ENCODE results near the gene R3HDM2.

R3HDM2 gene

DNA sequence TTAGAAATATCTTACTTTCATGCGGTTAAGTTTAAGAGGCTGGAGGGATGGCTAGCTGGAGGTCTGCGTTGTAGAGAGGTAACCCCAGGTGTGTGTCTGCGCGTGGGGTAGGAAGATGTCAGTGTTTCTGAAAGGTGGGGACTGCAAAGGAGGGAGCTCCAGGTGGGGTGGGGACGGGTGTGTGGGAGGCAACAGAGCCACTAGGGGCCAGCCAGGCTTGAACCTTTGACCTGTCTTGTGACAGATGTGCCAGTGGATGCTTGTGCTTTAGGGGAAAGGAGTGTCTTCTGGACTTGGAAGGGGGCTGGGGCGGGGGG lies 29.6 kb upstream of the R3HDM2 start:
- TF ChIP-seq TAF1 (IDR thresholded peaks at IDR 0.05; ENCODE audit: borderline replicate concordance, insufficient read depth, low read length) (no peak), FOXP2 (optimal IDR thresholded peaks at IDR 0.05; ENCODE audit: borderline replicate concordance, extremely low read depth, extremely low read length, insufficient read depth) (no peak), POLR2AphosphoS5 (IDR thresholded peaks at IDR 0.05; ENCODE audit: low read depth, low read length) (no peak), SIN3A (IDR thresholded peaks at IDR 0.05; ENCODE audit: borderline replicate concordance, insufficient read depth, low read length) (no peak)
- TF ChIP-seq, protein P1, sequence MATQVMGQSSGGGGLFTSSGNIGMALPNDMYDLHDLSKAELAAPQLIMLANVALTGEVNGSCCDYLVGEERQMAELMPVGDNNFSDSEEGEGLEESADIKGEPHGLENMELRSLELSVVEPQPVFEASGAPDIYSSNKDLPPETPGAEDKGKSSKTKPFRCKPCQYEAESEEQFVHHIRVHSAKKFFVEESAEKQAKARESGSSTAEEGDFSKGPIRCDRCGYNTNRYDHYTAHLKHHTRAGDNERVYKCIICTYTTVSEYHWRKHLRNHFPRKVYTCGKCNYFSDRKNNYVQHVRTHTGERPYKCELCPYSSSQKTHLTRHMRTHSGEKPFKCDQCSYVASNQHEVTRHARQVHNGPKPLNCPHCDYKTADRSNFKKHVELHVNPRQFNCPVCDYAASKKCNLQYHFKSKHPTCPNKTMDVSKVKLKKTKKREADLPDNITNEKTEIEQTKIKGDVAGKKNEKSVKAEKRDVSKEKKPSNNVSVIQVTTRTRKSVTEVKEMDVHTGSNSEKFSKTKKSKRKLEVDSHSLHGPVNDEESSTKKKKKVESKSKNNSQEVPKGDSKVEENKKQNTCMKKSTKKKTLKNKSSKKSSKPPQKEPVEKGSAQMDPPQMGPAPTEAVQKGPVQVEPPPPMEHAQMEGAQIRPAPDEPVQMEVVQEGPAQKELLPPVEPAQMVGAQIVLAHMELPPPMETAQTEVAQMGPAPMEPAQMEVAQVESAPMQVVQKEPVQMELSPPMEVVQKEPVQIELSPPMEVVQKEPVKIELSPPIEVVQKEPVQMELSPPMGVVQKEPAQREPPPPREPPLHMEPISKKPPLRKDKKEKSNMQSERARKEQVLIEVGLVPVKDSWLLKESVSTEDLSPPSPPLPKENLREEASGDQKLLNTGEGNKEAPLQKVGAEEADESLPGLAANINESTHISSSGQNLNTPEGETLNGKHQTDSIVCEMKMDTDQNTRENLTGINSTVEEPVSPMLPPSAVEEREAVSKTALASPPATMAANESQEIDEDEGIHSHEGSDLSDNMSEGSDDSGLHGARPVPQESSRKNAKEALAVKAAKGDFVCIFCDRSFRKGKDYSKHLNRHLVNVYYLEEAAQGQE (IDR thresholded peaks at IDR 0.05; ENCODE audit: insufficient read depth in 1 of 2, low read depth in 2 of 2, low read length in 2 of 2) = no peak

GRCh38 chr12:57459750-57460467 lies 29.1 kb upstream of the R3HDM2 start, which contains the start of gene GLI1:
TSS of gene GLI1 (plus strand) at chr12:57459785. CDS start at chr12:57463692, 3,907 bp downstream.
- no peak for TF ChIP-seq FOXP2 (optimal IDR thresholded peaks at IDR 0.05; ENCODE audit: borderline replicate concordance, extremely low read depth, extremely low read length, insufficient read depth)
- TF ChIP-seq SIN3A (IDR thresholded peaks at IDR 0.05; ENCODE audit: borderline replicate concordance, insufficient read depth, low read length) = peak; percentile 71; the same call in 1 of the 2 replicates

DNA sequence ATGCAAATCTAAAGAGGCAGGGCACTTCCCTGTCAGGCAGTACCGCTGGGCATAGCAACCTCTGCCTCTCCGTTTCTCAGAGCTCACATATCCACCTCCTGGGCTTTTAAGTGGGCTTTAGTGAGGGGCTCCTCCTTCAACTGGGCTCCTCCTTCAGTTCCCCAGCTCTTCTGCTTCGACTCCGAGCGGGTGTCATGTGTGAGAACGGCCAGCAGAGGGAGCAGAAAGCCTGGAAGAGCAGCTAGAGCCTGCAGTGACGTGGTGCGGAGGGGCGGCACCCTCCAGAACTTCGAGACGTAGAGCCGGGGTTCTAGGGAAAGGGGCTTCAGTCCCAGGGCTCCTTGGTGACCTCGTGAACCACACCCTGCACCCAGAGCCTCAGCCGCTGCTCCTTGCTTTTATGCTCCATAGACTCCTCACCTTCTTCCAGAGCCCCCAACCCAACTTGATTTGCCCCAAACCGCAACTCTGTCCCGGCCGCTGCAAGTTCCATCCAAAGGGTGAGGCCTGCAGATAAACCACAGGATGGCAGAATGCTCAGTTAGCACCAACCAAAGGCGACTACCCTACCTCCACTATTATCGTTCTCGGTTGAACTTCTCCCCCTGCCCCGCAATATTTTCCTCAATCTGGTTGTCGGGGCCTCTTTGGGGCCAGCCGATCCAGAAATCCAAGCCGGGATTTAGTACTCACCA lies 28.4 kb upstream of the R3HDM2 start:
- TF ChIP-seq POLR2AphosphoS5 (IDR thresholded peaks at IDR 0.05; ENCODE audit: low read depth, low read length) (peak; percentile 38; the same call in 1 of the 2 replicates), FOXP2 (optimal IDR thresholded peaks at IDR 0.05; ENCODE audit: borderline replicate concordance, extremely low read depth, extremely low read length, insufficient read depth) (no peak), SIN3A (IDR thresholded peaks at IDR 0.05; ENCODE audit: borderline replicate concordance, insufficient read depth, low read length) (no peak), TAF1 (IDR thresholded peaks at IDR 0.05; ENCODE audit: borderline replicate concordance, insufficient read depth, low read length) (0 out of 2 replicates have a peak, but pooled peaks have one; percentile 46)
- TF ChIP-seq, protein P1 (IDR thresholded peaks at IDR 0.05; ENCODE audit: insufficient read depth in 1 of 2, low read depth in 2 of 2, low read length in 2 of 2) = no peak

GRCh38 chr12:57458665-57459054 lies 27.8 kb upstream of the R3HDM2 start:
- TF ChIP-seq FOXP2 (optimal IDR thresholded peaks at IDR 0.05; ENCODE audit: borderline replicate concordance, extremely low read depth, extremely low read length, insufficient read depth) (no peak), POLR2AphosphoS5 (IDR thresholded peaks at IDR 0.05; ENCODE audit: low read depth, low read length) (no peak), TAF1 (IDR thresholded peaks at IDR 0.05; ENCODE audit: borderline replicate concordance, insufficient read depth, low read length) (no peak), SIN3A (IDR thresholded peaks at IDR 0.05; ENCODE audit: borderline replicate concordance, insufficient read depth, low read length) (no peak)
- TF ChIP-seq, protein P1 (IDR thresholded peaks at IDR 0.05; ENCODE audit: insufficient read depth in 1 of 2, low read depth in 2 of 2, low read length in 2 of 2) = no peak

GRCh38 chr12:57456737-57457490 lies 26.1 kb upstream of the R3HDM2 start:
- TF ChIP-seq POLR2AphosphoS5 (IDR thresholded peaks at IDR 0.05; ENCODE audit: low read depth, low read length) (no peak), TAF1 (IDR thresholded peaks at IDR 0.05; ENCODE audit: borderline replicate concordance, insufficient read depth, low read length) (no peak), SIN3A (IDR thresholded peaks at IDR 0.05; ENCODE audit: borderline replicate concordance, insufficient read depth, low read length) (no peak), FOXP2 (optimal IDR thresholded peaks at IDR 0.05; ENCODE audit: borderline replicate concordance, extremely low read depth, extremely low read length, insufficient read depth) (no peak)
- TF ChIP-seq, protein P1 (IDR thresholded peaks at IDR 0.05; ENCODE audit: insufficient read depth in 1 of 2, low read depth in 2 of 2, low read length in 2 of 2) = no peak

Measured in PFSK-1 (cell line).